H9 (cell line): ENCODE data around the gene NLRP4. TPM values are rescaled to one million over a fixed set of nuclear protein-coding genes. Genes with fewer than 3 reads are reported as not detected.

Experiments used
- DNase-seq: peaks from one replicate; pipeline ENCODE4 v3.0.0-alpha.2; 2017
- H2AFZ ChIP-seq: one replicate; pipeline ENCODE4 v1.6.1; 2013; ENCODE audit warnings: mild to moderate bottlenecking, low read length, control low read depth, moderate library complexity
- H2AK5ac ChIP-seq: 2 replicates; pipeline ENCODE4 v1.6.1; 2013; ENCODE audit warnings: low read length, control low read depth, mixed read lengths; ENCODE audit not compliant: insufficient read length
- H2BK120ac ChIP-seq: one replicate; pipeline ENCODE4 v1.6.1; 2013; ENCODE audit warnings: low read depth, mild to moderate bottlenecking, low read length, control low read depth, inconsistent platforms; ENCODE audit not compliant: poor library complexity, severe bottlenecking
- H2BK12ac ChIP-seq: 2 replicates; pipeline ENCODE4 v1.6.1; 2013; ENCODE audit warnings: low read length, control low read depth, mixed read lengths, low read depth; ENCODE audit not compliant: insufficient read length
- H2BK15ac ChIP-seq: 2 replicates; pipeline ENCODE4 v1.6.1; 2013; ENCODE audit warnings: low read depth, low read length, control low read depth
- H2BK20ac ChIP-seq: one replicate; pipeline ENCODE4 v1.6.1; 2013; ENCODE audit warnings: low read depth, mild to moderate bottlenecking, low read length, control low read depth, inconsistent platforms; ENCODE audit not compliant: poor library complexity, severe bottlenecking
- H2BK5ac ChIP-seq: 2 replicates; pipeline ENCODE4 v1.6.1; 2013; ENCODE audit warnings: low read length, control low read depth, mixed read lengths; ENCODE audit not compliant: insufficient read length
- H3K14ac ChIP-seq: 2 replicates; pipeline ENCODE4 v1.6.1; 2013; ENCODE audit warnings: low read length, control low read depth; ENCODE audit not compliant: insufficient read depth
- H3K18ac ChIP-seq: 2 replicates; pipeline ENCODE4 v1.6.1; 2013; ENCODE audit warnings: low read depth, mild to moderate bottlenecking, mixed read lengths, low read length, control low read depth; ENCODE audit not compliant: insufficient read length
- H3K23ac ChIP-seq: 2 replicates; pipeline ENCODE4 v1.6.1; 2013; ENCODE audit warnings: low read length, control low read depth, mixed read lengths, low read depth; ENCODE audit not compliant: insufficient read length
- H3K23me2 ChIP-seq: 2 replicates; pipeline ENCODE4 v1.6.1; 2013; ENCODE audit warnings: low read depth, mild to moderate bottlenecking, mixed read lengths, low read length, control low read depth; ENCODE audit not compliant: insufficient read length, poor library complexity, severe bottlenecking
- H3K27ac ChIP-seq: 2 replicates; pipeline ENCODE4 v1.5.1; 2013; ENCODE audit warnings: low read length, control low read depth, mixed read lengths, low read depth; ENCODE audit not compliant: insufficient read length
- H3K27me3 ChIP-seq: 2 replicates; pipeline ENCODE4 v1.6.1; 2013; ENCODE audit warnings: low read length, control low read depth, inconsistent platforms; ENCODE audit not compliant: insufficient read depth
- H3K4ac ChIP-seq: 2 replicates; pipeline ENCODE4 v1.6.1; 2013; ENCODE audit warnings: low read depth, mild to moderate bottlenecking, control low read depth, inconsistent platforms, low read length, moderate library complexity
- H3K4me1 ChIP-seq: 2 replicates; pipeline ENCODE4 v1.6.1; 2013; ENCODE audit warnings: low read length, control low read depth, inconsistent platforms; ENCODE audit not compliant: insufficient read depth
- H3K4me2 ChIP-seq: 2 replicates; pipeline ENCODE4 v1.6.1; 2013; ENCODE audit warnings: low read length, control low read depth, mixed read lengths; ENCODE audit not compliant: insufficient read length, insufficient read depth
- H3K56ac ChIP-seq: 2 replicates; pipeline ENCODE4 v1.6.1; 2013; ENCODE audit warnings: low read depth, mild to moderate bottlenecking, mixed read lengths, low read length, control low read depth; ENCODE audit not compliant: insufficient read length
- H3K79me1 ChIP-seq: 2 replicates; pipeline ENCODE4 v1.6.1; 2013; ENCODE audit warnings: low read depth, mild to moderate bottlenecking, moderate library complexity, low read length, control low read depth, inconsistent platforms; ENCODE audit not compliant: insufficient read depth, poor library complexity, severe bottlenecking
- H3K79me2 ChIP-seq: 2 replicates; pipeline ENCODE4 v1.6.1; 2013; ENCODE audit warnings: low read length, control low read depth, inconsistent platforms; ENCODE audit not compliant: insufficient read depth
- H3K9ac ChIP-seq: 2 replicates; pipeline ENCODE4 v1.6.1; 2013; ENCODE audit warnings: low read length, control low read depth, mixed read lengths; ENCODE audit not compliant: insufficient read length; ENCODE audit errors: extremely low read depth
- H3K9me3 ChIP-seq: one replicate; pipeline ENCODE4 v1.6.1; 2013; ENCODE audit warnings: low read depth, low read length, inconsistent platforms; ENCODE audit not compliant: control insufficient read depth
- H3T11ph ChIP-seq: one replicate; pipeline ENCODE4 v1.6.1; 2013; ENCODE audit warnings: mild to moderate bottlenecking, low read length, control low read depth, inconsistent platforms
- H4K20me1 ChIP-seq: one replicate; pipeline ENCODE4 v1.6.1; 2013; ENCODE audit not compliant: control insufficient read depth, insufficient read length, insufficient read depth
- H4K5ac ChIP-seq: 2 replicates; pipeline ENCODE4 v1.6.1; 2013; ENCODE audit warnings: low read depth, mild to moderate bottlenecking, mixed read lengths, low read length, control low read depth; ENCODE audit not compliant: insufficient read length
- H4K8ac ChIP-seq: replicated peaks from 2 replicates; pipeline ENCODE4 v1.6.1; 2013; ENCODE audit warnings: low read length, control low read depth, mixed read lengths, low read depth; ENCODE audit not compliant: insufficient read length
- H4K91ac ChIP-seq: 2 replicates; pipeline ENCODE4 v1.6.1; 2013; ENCODE audit warnings: low read depth, mild to moderate bottlenecking, moderate library complexity, mixed read lengths, low read length, control low read depth; ENCODE audit not compliant: insufficient read length
- H3K27ac Mint-ChIP-seq, 3 experiments: 2 replicates in 2 of 3; 3 replicates in 1 of 3; pipeline ENCODE4 v1.8.0; 2020 to 2021; ENCODE audit warnings: mixed read lengths in 3 of 3, mild to moderate bottlenecking in 1 of 3, moderate library complexity in 1 of 3
- H3K27me3 Mint-ChIP-seq: 2 replicates; pipeline ENCODE4 v1.8.0; 2021; ENCODE audit warnings: low read depth, mild to moderate bottlenecking, moderate library complexity, mixed read lengths
- H3K36me3 Mint-ChIP-seq, 3 experiments: 2 replicates in 2 of 3; 3 replicates in 1 of 3; pipeline ENCODE4 v1.8.0; 2020 to 2021; ENCODE audit warnings: low read depth in 3 of 3, mixed read lengths in 3 of 3; ENCODE audit not compliant: insufficient read depth in 1 of 3
- H3K4me1 Mint-ChIP-seq, 2 experiments: 2 replicates each; pipeline ENCODE4 v1.8.0; 2020; ENCODE audit warnings: mixed read lengths in 2 of 2
- H3K4me3 Mint-ChIP-seq, 2 experiments: 2 replicates in 1 of 2; 3 replicates in 1 of 2; pipeline ENCODE4 v1.8.0; 2020 to 2021; ENCODE audit warnings: mild to moderate bottlenecking in 2 of 2, mixed read lengths in 2 of 2, moderate library complexity in 1 of 2
- H3K9me3 Mint-ChIP-seq, 2 experiments: 2 replicates in 1 of 2; 3 replicates in 1 of 2; pipeline ENCODE4 v1.8.0; 2020; ENCODE audit warnings: mild to moderate bottlenecking in 2 of 2, mixed read lengths in 2 of 2, moderate library complexity in 1 of 2
- WGBS: extraction: QIAGEN DNeasy Blood & Tissue Kit; methylation state at CpG from one replicate; pipeline ENCODE4 v1.1.7; 2013; ENCODE audit warnings: missing lambda C conversion rate, low lambda C conversion rate, mixed read lengths; ENCODE audit not compliant: insufficient read length; ENCODE audit errors: extremely low coverage; 5-methylcytosine and 5-hydroxymethylcytosine counted together
- total RNA-seq: library from RNA; stranded (reverse); gene quantifications from 2 replicates; pipeline ENCODE4 v1.2.1, GENCODE V29; 2021
- TF ChIP-seq, protein P1 (sequence below): fragments of 200-600 bp; sonication (generic); conservative IDR thresholded peaks from 3 replicates; pipeline ENCODE4 v1.8.0; 2021; ENCODE audit warnings: antibody characterized with exemption, mild to moderate bottlenecking

NLRP4 gene
- total RNA-seq, 1 experiment from 2014 or later, result not detected

DNA sequence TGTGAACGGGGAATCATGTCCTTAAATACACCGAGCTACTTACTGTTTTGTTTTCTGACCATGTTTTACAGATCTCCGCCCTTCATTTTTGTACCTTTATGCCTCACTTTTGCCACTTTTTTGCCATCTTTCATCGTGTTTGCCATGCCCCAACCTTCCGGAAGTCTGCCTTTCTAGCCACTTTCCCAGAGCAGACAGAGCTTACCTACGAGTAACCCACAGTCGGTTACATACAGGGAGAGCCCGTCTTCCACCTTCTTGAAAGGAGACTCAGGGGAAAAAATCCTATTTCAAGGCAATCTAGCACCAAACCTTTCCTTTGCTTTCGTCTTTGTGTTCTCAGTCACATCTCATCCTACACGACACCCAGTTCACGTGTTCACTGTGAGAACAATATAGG, 41.3 kb upstream of the NLRP4 start:
- Histone ChIP-seq H2AFZ (no peak overlapping the region), H3K4me2 (no peak overlapping the region), H2BK5ac (no peak overlapping the region), H3K27me3 (no peaks in the 10 kb centered on the region), H3K4me1 (no peaks in the 10 kb centered on the region), H3K14ac (no peak overlapping the region), H3K23ac (no peak overlapping the region), H3K27ac (no peak overlapping the region), H3K18ac (no peak overlapping the region), H3K79me2 (no peaks in the 10 kb centered on the region), H2BK15ac (no peak overlapping the region), H3K4ac (no peak overlapping the region), H4K20me1 (no peaks in the 10 kb centered on the region), H3K56ac (no peak overlapping the region), H3K9ac (no peak overlapping the region), H2BK120ac (no peak overlapping the region), H2BK12ac (no peak overlapping the region), H3K23me2 (no peaks in the 10 kb centered on the region), H4K5ac (no peak overlapping the region), H2AK5ac (no peak overlapping the region), H4K91ac (no peak overlapping the region), H3K79me1 (no peaks in the 10 kb centered on the region), H3K9me3 (peaks cover 90% of the 10 kb centered on the region), H4K8ac (no peak overlapping the region), H2BK20ac (no peak overlapping the region), H3T11ph (no peak overlapping the region)
- no CpG with 5 or more reads among the region's 11 CpGs for WGBS
- Mint-ChIP-seq H3K4me3 (no peak overlapping the region), H3K27ac (no peak overlapping the region), H3K27me3 (peaks cover 4% of the 10 kb centered on the region), H3K4me1 (no peaks in the 10 kb centered on the region), H3K36me3 (peaks cover 6 to 39% (median 13%) of the 10 kb centered on the region in 3 experiments; a peak in 6 of 7 replicates), H3K9me3 (peaks cover 86 to 89% of the 10 kb centered on the region in 2 experiments)
- TF ChIP-seq, protein P1, sequence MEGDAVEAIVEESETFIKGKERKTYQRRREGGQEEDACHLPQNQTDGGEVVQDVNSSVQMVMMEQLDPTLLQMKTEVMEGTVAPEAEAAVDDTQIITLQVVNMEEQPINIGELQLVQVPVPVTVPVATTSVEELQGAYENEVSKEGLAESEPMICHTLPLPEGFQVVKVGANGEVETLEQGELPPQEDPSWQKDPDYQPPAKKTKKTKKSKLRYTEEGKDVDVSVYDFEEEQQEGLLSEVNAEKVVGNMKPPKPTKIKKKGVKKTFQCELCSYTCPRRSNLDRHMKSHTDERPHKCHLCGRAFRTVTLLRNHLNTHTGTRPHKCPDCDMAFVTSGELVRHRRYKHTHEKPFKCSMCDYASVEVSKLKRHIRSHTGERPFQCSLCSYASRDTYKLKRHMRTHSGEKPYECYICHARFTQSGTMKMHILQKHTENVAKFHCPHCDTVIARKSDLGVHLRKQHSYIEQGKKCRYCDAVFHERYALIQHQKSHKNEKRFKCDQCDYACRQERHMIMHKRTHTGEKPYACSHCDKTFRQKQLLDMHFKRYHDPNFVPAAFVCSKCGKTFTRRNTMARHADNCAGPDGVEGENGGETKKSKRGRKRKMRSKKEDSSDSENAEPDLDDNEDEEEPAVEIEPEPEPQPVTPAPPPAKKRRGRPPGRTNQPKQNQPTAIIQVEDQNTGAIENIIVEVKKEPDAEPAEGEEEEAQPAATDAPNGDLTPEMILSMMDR, result no peak
- DNase-seq, result no peak
